ENCODE results near the gene DPP10.

Gene DPP10

DNA sequence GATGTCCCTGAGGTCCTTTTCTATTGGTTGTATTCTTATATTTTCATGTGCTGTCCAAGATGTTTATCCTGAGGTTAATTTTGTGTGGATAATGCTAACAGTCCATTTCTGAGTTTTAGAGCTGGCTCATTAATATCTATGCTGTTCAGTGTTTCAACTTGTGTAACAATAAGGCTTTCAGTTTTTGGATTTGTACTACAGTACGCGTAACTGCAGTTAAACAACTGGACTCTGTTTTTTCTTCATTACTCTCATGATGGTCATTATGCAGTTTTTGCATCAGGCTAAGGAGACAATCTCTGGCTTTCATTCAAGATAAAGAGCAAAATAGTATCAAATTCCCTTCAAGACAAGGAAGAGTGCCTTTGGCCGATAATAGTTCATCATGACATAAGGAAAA lies 1364.8 kb downstream of the DPP10 start:
- DNase-seq = no peak

DNA sequence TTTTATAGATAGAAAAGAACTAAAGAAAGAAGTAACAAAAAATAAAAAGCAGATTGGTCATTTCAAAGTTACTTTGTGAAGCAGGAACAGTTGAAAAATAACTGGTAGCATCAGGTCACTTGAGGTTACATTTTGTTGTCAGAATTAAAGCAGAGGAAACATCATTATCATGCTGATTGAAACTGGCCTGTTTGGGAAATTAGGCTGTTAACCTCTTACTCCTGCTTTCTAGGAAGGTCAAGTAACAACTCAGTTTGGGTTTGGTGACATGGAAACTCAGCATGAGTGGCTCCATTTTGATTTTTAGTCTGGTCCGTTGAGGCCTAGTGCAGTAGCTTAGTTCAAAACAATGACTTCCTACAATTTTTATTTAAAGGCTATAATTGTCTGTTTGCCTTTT lies 1383.5 kb downstream of the DPP10 start:
- DNase-seq = no peak

DNA sequence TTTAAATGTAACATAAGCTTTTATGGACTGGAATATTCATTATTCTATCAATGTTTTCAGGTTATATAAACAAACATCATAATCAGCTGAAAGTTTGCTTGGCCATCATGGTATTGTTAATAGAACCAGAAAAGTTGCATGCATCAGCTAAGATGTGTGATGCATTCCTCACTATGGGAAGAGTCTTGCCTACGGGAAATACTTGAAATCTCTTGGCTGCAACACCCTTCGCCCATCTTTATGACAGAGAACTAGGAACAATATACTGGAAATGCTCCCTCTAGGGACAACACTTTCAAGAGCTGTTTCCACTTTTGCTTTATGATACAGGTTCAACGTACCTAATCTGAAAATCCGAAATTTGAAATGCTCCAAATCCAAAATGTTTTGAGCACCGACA lies 1390.8 kb downstream of the DPP10 start:
- no peak for DNase-seq

DNA sequence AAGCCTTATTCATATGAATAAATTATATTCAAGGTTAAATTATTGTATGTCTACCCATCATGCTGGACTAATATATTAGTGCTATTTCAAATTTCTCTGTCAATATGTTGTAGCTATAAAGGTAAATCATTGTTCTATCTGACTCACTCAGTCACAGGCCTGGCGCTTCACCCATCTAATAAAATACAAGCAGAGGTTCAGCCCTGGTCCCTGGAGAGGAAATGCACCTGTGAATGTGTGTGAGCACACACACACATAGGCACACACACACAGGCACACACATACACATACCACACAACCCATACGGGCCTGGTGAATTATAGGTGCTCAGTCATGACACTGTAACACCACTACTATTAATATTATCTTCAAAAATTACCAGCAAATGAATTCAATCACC lies 1396.1 kb downstream of the DPP10 start:
- DNase-seq = no peak

DNA sequence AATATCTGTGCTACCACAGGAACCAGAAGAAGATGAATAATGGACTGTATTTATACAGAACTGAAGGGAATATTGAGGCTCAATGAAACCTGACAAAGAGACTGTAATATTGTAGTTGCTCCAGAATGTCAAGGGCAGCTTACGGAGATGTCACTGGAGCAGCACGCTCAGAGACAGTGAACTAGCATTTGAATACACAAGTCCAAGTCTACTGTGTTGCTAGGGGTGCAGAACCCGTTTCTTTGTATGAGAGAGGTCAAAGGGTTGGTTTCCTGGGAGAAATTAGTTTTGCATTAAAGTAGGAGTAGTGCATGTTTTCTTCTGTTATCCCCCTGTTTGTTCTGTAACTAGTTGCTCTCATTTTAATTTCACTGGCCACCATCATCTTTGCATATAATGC lies 1399.9 kb downstream of the DPP10 start:
- no peak for DNase-seq

DNA sequence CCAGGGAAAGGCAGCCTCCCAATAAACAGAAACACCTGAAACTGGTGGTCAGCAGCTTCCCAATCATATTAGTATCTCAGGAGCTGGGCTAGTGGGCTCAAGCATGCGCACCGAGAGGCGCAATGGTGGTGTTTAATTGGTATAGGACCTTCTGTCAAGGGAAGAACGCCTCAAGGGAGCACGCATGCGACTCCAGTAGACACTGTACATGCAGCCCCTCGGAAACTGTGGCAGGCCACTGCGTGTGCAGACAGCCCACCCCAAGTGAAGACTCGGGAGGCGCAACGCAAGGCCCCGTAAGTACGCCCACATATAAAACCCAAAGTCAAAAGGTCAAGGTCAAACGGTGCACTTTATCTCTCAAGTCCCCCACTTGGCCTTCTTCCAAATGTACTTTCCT lies 1405.8 kb downstream of the DPP10 start:
- no peak for DNase-seq

DNA sequence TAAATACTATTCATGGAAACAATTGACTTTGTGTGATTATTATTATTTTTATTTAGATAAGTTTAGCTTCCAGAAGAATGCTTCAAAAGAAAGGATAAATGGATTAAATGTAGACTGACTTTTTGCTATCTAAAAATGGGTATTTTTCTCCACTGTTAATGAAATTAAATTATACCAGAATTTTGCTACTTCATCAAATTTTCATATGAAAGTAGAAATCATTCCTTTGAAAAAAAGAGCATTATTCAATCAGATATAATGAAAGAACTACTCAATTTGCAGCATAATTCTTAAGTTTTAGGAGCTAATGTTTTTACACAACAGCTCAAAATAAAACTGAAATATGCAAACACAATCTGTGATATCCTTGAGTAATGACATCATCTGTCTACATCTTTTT lies 1424.6 kb downstream of the DPP10 start:
- no peak for DNase-seq

DNA sequence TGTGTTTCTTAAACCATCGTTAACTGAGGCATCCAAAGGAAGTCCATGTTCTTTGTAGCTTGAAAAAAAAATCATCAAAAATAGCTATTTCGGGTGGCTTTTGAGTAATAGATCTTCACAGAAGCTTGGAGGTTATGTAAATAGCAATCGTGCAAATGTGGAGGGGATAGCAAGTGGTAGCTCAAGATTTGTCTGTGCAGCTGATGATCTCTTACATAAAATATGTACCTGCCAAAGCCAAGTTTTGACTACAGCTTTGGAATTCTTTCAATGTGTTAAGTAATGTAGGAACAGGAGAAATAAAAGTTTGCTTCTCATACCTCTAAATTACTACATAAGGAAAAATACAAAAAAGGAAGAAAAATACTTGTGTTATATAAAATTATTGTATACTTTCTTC lies 1432.0 kb downstream of the DPP10 start:
- DNase-seq = no peak

DNA sequence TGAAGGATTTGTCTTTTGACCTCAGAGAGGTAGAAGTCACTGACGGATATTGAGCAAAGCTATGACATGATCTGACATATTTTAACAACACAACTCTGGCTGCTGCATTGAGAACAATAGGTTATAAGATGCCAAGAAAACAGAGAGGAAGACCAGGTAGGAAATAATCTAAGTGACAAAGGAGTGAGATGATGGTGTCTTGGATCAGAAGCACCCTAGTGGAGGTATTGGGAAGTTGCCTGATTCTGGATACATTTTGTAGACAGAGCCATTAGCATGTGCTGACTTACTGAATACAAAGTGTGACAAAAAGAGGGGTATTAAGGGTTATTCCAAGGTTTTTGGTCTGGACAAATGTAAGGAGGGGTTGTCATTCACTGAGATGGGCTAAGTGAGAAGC lies 1438.1 kb downstream of the DPP10 start:
- DNase-seq = no peak

DNA sequence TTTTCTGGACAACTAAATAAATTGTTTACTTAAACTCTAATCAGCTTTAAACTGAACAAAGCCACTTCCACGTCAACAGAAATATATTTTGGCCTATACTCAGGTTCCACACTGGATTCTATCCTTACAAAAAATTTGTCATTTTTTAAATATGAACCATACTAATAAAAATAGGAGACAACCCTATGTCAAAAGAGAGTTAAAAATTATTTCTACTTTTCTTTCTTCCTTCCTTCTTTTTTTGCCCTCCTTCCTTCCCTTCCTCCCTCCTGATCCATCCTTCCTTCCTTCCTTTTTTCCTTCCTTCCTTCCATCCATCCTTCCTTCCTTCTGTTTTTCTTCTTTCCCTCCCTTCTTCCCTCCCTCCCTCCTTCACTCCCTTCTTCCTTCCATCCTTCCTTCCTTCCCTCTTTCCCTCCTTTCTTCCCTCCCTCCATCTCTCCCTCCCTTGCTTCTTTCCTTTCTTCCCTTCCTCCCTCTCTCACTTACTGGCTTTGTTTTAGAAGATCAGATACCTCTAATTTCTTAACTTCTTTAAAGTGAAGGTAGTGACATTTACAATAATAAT lies 1444.9 kb downstream of the DPP10 start:
- DNase-seq = no peak
